ENCODE measurements around the gene FOXO3.

GRCh38 chr6:108660251-108660650 is 99.5 kb downstream of the FOXO3 start:
- TF ChIP-seq POLR2A (IDR thresholded peaks at IDR 0.05) (no peak), CTCF (IDR thresholded peaks at IDR 0.05) (no peak)

Measured in right lobe of liver (tissue), 4 donors.